Measurements from ENCODE around the gene IGFBP6. TPM values are rescaled to one million over a fixed set of nuclear protein-coding genes. Genes with fewer than 3 reads are reported as not detected.

Gene IGFBP6
- total and polyA plus RNA-seq, 4 donors: 1.6 to 17.6 (median 12.0) TPM

- Histone ChIP-seq H3K4me3 (ENCODE audit: low read depth in 1 of 3, low read length in 3 of 3) (no peak overlapping the region), H3K36me3 (ENCODE audit: control insufficient read depth in 4 of 4, insufficient read depth in 3 of 4, low read depth in 1 of 4, low read length in 3 of 4) (peaks cover 5 to 29% (median 23%) of the 10 kb centered on the region in 4 donors), H3K4me1 (ENCODE audit: control insufficient read depth in 4 of 4, insufficient read depth in 4 of 4, low read length in 3 of 4) (peaks cover 26 to 67% (median 42%) of the 10 kb centered on the region in 4 donors), H3K9me3 (ENCODE audit: control insufficient read depth in 4 of 4, low read length in 3 of 4) (no peaks in the 10 kb centered on the region), H3K9ac (ENCODE audit: low read depth in 1 of 2, low read length in 2 of 2) (no peak overlapping the region), H3K27me3 (ENCODE audit: control insufficient read depth in 4 of 4, insufficient read depth in 4 of 4, low read length in 3 of 4) (no peaks in the 10 kb centered on the region), H3K27ac (ENCODE audit: low read depth in 1 of 2, low read length in 2 of 2) (no peak overlapping the region)
- 95% methylated on average over 7 of the region's 7 CpGs for WGBS
- no peak for DNase-seq (ENCODE audit: low spot score)
- TF ChIP-seq, protein P1, sequence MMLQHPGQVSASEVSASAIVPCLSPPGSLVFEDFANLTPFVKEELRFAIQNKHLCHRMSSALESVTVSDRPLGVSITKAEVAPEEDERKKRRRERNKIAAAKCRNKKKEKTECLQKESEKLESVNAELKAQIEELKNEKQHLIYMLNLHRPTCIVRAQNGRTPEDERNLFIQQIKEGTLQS (IDR thresholded peaks at IDR 0.05): no peak
- TF ChIP-seq NR2F2 (IDR thresholded peaks at IDR 0.05) (no peak), RAD21 (IDR thresholded peaks at IDR 0.05) (no peak), TAF1 (conservative IDR thresholded peaks at IDR 0.05) (no peak), HNF4A (conservative IDR thresholded peaks at IDR 0.05) (no peak), SP1 (IDR thresholded peaks at IDR 0.05) (no peak), JUND (IDR thresholded peaks at IDR 0.05) (no peak), EGR1 (IDR thresholded peaks at IDR 0.05; ENCODE audit: low read depth in 2 of 2) (no peak), YY1 (IDR thresholded peaks at IDR 0.05) (no peak), RXRA (IDR thresholded peaks at IDR 0.05) (no peak)
- TF ChIP-seq, protein P2, sequence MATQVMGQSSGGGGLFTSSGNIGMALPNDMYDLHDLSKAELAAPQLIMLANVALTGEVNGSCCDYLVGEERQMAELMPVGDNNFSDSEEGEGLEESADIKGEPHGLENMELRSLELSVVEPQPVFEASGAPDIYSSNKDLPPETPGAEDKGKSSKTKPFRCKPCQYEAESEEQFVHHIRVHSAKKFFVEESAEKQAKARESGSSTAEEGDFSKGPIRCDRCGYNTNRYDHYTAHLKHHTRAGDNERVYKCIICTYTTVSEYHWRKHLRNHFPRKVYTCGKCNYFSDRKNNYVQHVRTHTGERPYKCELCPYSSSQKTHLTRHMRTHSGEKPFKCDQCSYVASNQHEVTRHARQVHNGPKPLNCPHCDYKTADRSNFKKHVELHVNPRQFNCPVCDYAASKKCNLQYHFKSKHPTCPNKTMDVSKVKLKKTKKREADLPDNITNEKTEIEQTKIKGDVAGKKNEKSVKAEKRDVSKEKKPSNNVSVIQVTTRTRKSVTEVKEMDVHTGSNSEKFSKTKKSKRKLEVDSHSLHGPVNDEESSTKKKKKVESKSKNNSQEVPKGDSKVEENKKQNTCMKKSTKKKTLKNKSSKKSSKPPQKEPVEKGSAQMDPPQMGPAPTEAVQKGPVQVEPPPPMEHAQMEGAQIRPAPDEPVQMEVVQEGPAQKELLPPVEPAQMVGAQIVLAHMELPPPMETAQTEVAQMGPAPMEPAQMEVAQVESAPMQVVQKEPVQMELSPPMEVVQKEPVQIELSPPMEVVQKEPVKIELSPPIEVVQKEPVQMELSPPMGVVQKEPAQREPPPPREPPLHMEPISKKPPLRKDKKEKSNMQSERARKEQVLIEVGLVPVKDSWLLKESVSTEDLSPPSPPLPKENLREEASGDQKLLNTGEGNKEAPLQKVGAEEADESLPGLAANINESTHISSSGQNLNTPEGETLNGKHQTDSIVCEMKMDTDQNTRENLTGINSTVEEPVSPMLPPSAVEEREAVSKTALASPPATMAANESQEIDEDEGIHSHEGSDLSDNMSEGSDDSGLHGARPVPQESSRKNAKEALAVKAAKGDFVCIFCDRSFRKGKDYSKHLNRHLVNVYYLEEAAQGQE (IDR thresholded peaks at IDR 0.05): no peak
- TF ChIP-seq, protein P3, sequence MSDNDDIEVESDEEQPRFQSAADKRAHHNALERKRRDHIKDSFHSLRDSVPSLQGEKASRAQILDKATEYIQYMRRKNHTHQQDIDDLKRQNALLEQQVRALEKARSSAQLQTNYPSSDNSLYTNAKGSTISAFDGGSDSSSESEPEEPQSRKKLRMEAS (IDR thresholded peaks at IDR 0.05): no peak
Observed at GRCh38 chr12:53056901-53057300, 40.6 kb upstream of the IGFBP6 start.

GRCh38 chr12:53057816-53058500 lies 39.5 kb upstream of the IGFBP6 start:
- Histone ChIP-seq H3K9me3 (ENCODE audit: control insufficient read depth in 4 of 4, low read length in 3 of 4) (no peaks in the 10 kb centered on the region), H3K4me3 (ENCODE audit: low read depth in 1 of 3, low read length in 3 of 3) (no peak overlapping the region), H3K4me1 (ENCODE audit: control insufficient read depth in 4 of 4, insufficient read depth in 4 of 4, low read length in 3 of 4) (peaks cover 21 to 63% (median 40%) of the 10 kb centered on the region in 4 donors), H3K9ac (ENCODE audit: low read depth in 1 of 2, low read length in 2 of 2) (no peak overlapping the region), H3K27ac (ENCODE audit: low read depth in 1 of 2, low read length in 2 of 2) (no peak overlapping the region), H3K27me3 (ENCODE audit: control insufficient read depth in 4 of 4, insufficient read depth in 4 of 4, low read length in 3 of 4) (no peaks in the 10 kb centered on the region), H3K36me3 (ENCODE audit: control insufficient read depth in 4 of 4, insufficient read depth in 3 of 4, low read depth in 1 of 4, low read length in 3 of 4) (peaks cover 7 to 39% (median 31%) of the 10 kb centered on the region in 4 donors)
- no peak for TF ChIP-seq RAD21 (IDR thresholded peaks at IDR 0.05)
- no peak for TF ChIP-seq TAF1 (conservative IDR thresholded peaks at IDR 0.05)
- no peak for TF ChIP-seq NR2F2 (IDR thresholded peaks at IDR 0.05)
- TF ChIP-seq, protein P4, sequence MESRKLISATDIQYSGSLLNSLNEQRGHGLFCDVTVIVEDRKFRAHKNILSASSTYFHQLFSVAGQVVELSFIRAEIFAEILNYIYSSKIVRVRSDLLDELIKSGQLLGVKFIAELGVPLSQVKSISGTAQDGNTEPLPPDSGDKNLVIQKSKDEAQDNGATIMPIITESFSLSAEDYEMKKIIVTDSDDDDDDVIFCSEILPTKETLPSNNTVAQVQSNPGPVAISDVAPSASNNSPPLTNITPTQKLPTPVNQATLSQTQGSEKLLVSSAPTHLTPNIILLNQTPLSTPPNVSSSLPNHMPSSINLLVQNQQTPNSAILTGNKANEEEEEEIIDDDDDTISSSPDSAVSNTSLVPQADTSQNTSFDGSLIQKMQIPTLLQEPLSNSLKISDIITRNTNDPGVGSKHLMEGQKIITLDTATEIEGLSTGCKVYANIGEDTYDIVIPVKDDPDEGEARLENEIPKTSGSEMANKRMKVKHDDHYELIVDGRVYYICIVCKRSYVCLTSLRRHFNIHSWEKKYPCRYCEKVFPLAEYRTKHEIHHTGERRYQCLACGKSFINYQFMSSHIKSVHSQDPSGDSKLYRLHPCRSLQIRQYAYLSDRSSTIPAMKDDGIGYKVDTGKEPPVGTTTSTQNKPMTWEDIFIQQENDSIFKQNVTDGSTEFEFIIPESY (IDR thresholded peaks at IDR 0.05): no peak
- no peak for TF ChIP-seq RXRA (IDR thresholded peaks at IDR 0.05)
- no peak for TF ChIP-seq FOXA1 (IDR thresholded peaks at IDR 0.05)
- no peak for TF ChIP-seq GABPA (IDR thresholded peaks at IDR 0.05 in 1 of 2, conservative IDR thresholded peaks at IDR 0.05 in 1 of 2)
- DNase-seq (ENCODE audit: low spot score): no peak
- WGBS: 91% methylated on average over 13 of the region's 13 CpGs

Measured in liver (tissue), 9 donors.